GM19025 (cell line): ENCODE results near the gene IRF9.

Source experiments
- ATAC-seq: cut with Tn5 transposase; IDR thresholded peaks from one replicate; pipeline ENCODE4 v1.9.1; 2021; ENCODE audit warnings: mild to moderate bottlenecking, low read depth, moderate library complexity; ENCODE audit not compliant: unreplicated experiment

IRF9 gene

DNA sequence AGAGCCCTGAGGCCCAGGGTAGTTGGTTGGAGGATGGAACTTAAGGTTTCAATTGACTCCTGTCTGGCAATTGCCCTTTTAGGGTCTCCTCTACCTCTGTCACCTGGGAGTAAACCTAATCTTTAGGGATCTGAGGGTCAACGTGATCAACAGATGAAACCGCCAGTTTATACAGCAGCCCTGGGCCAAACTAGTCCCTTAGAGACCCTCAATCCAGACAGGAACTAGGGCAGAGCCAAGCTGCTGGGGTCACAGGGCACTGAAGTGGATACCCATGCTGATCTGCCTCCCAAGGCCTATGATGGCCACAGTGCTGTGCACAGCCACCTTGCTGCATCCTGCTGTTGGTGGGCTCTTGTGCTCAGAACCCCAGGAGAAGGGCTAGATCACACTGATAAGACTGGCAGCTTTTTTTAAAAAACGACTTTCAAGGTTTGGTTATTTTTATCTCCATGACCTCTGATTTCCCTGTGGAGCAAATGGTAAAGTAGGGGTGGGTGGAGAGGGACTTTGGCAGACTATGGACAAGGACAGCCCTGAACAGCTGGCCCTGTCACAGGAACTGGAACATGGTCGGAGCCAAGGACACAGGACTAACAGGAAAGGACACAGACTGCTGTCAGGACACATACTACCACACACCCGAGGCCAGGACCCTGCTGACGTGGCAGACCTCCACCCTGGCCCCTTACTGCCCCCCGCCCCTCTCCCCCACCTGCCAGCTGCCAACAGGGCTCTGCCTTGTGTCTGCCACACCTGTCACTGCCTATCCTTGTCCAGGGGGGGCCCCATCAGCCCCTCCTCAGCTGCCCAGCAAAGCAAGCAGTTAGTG lies 30.1 kb upstream of the IRF9 start:
- no peak for ATAC-seq

DNA sequence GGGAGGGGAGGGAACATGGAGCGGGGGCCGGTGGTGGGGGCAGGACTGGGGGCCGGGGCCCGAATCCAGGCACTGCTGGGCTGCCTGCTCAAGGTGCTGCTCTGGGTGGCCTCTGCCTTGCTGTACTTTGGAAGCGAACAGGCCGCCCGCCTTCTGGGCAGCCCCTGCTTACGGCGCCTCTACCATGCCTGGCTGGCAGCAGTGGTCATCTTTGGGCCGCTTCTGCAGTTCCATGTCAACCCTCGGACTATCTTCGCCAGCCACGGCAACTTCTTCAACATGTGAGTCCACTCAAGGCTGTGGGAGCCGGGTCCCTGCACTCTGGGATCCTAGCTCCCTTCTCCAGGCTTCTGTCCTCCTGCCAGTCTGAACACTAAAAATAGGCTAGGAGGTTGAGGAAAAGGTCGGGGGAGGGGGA lies 29.5 kb upstream of the IRF9 start:
- no peak for ATAC-seq

DNA sequence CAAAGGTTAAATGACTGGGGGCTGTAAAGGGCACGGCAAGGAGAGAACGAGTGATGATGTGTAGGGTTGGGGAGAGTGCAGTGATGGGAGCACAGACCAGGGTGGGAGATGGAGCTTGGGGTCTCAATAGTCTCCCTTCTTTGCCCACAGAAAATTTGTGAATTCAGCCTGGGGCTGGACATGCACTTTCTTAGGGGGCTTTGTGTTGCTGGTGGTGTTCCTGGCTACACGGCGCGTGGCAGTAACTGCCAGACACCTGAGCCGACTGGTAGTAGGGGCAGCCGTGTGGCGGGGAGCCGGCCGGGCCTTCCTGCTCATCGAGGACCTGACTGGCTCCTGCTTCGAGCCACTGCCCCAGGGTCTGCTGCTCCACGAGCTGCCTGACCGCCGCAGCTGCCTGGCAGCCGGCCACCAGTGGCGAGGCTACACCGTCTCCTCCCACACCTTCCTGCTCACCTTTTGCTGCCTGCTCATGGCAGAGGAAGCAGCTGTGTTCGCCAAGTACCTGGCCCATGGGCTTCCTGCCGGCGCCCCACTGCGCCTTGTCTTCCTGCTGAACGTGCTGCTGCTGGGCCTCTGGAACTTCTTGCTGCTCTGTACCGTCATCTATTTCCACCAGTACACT lies 28.9 kb upstream of the IRF9 start:
- no peak for ATAC-seq

DNA sequence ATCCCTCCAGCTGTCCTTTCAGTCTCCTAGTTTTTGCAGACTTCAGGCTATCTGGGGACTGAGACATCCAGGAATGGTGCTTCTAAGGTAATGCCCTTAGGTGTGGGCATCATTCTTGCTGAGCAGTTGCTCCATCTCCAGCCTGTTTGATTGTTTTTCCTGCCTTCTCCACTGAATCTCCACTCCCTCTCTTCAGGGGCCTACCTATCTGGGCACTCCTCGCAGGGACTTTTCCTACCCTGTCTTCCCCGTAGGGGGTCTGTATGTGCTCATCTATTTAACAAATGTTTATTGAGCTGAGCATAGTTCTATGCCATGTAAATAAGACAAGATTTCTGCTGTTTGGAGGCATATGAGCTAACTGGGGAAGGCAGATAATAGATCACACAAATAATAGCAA lies 28.1 kb upstream of the IRF9 start:
- ATAC-seq = no peak

DNA sequence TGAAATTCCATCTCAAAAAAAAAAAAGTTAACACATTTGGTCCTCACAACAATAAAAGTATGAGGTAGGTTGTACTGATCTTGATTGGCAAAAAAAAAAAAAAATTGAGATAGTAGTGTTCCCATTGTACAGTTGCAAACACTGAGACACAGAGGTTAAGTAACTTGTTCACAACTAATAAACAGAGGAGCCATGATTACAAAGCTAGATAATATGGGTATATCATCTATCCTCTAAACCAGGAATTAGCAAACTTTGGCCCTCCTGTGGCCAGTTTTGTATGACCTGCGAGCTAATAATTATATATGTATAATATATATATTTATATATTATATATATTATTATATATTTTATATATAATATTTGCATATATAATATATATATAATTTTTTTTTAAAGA lies 27.3 kb upstream of the IRF9 start:
- ATAC-seq = no peak

DNA sequence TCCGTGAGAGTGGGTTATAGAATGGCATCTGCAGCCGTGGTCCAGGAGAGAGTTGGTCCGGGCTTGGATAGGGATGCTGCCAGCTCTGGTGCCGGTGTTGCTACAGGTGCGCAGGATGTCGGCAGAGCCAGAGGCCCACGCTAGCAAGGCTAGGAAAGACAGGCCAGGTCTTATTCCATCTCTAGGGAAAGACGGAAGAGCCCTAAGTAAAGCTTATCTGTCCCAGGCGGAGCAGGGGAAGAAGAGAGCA lies 25.6 kb upstream of the IRF9 start:
- ATAC-seq = peak; percentile 2

DNA sequence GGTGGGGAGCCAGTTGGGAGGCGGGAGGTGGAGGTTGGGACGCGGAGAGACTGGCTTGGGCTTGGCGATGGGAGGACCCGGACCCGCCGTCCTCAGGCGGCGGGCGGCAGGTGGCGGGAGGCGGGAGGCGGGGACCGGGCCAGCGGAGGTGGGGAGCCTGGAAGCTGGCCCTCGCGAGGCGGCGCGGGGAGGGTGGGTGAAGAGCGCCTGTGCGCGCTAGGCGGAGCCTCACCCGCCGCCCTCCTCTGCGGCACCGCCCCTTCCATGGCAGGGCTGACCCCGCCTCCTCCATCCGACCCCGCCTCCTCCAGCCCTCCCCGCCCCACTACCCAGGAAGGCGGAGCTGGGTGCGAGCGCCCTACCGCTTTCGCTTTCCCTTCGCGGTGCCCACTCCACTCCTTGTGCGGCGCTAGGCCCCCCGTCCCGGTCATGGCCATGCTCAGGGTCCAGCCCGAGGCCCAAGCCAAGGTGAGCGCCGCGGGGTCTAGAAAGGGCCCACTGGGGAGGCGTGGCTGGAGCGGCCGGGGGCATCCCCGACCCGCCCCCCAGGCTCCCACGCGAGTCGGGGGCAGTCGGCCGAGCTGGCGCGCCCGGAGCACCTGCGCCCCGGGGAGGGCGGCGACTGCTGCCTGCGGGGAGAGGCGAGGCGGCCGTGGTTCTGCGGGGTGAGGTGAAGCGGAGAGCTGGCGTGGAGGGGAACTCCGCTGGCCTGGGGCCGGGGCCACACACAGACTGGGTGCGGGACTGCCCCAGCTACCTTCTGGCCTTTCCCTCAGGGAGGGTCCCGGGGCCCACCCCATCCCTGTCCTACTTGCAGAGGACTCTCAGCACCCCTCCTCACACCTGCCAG lies 25.0 kb upstream of the IRF9 start, which contains the start of gene PSME1:
TSS of gene PSME1 (plus strand) at position 361 of the 850 bp plus-strand sequence. CDS start at position 430, 69 bp downstream.
- ATAC-seq = peak; percentile 86

DNA sequence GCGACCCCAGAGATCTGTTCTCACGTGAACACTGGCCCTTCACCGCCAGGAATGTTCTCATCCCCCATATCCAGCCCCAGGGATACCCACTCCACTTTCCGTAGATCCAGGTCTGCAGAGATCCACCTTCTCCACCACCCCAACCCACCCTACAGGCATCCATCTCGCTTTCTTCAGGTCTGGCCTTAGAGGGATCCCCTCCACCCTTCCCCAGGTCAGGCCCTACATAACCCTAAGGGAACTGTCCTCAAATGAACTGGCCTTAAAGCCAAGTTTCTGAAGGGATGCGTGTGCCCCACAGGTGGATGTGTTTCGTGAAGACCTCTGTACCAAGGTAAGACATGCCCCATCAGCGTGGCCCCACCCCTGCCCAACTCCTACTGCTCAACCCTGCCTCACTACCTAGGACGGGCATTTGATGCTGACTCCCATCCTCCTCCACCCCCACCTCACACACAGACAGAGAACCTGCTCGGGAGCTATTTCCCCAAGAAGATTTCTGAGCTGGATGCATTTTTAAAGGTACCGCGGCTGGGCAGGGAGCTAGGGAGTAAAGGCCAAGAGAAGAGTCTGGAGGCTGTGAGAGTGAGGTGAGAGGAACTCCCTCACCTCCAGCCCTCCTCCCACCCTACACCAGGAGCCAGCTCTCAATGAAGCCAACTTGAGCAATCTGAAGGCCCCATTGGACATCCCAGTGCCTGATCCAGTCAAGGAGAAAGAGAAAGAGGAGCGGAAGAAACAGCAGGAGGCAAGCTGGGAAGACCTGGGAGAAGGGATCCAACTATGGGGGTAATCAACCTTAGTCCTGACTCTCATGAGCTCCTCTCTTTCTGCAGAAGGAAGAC lies 24.2 kb upstream of the IRF9 start:
- no peak for ATAC-seq

DNA sequence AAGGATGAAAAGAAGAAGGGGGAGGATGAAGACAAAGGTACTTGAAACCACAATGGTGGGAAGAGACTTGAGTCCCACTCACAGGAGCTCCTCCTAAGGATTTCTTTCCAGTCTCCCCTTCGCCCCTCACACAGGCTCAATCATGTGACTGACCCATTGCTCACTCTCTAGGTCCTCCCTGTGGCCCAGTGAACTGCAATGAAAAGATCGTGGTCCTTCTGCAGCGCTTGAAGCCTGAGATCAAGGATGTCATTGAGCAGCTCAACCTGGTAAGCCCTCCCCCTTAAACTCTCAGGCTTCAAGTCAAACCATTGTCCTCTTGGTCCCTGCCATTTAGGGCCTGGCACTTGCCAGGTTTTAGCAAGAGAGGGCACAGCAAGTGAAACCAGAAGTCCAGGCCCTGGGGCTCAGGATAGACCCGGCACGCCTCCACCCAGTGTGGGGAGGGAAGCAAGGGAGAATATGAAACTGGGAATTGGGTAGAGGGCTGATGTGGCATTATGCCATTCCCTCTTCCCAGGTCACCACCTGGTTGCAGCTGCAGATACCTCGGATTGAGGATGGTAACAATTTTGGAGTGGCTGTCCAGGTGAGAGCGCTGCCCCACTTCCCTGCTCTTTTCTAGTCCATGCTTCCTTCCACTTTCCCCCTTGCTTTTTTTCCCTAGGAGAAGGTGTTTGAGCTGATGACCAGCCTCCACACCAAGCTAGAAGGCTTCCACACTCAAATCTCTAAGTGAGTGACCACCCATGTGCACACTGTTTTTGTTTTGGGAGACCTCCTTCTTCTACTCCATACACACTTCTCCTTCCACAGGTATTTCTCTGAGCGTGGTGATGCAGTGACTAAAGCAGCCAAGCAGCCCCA lies 23.3 kb upstream of the IRF9 start:
- no peak for ATAC-seq

DNA sequence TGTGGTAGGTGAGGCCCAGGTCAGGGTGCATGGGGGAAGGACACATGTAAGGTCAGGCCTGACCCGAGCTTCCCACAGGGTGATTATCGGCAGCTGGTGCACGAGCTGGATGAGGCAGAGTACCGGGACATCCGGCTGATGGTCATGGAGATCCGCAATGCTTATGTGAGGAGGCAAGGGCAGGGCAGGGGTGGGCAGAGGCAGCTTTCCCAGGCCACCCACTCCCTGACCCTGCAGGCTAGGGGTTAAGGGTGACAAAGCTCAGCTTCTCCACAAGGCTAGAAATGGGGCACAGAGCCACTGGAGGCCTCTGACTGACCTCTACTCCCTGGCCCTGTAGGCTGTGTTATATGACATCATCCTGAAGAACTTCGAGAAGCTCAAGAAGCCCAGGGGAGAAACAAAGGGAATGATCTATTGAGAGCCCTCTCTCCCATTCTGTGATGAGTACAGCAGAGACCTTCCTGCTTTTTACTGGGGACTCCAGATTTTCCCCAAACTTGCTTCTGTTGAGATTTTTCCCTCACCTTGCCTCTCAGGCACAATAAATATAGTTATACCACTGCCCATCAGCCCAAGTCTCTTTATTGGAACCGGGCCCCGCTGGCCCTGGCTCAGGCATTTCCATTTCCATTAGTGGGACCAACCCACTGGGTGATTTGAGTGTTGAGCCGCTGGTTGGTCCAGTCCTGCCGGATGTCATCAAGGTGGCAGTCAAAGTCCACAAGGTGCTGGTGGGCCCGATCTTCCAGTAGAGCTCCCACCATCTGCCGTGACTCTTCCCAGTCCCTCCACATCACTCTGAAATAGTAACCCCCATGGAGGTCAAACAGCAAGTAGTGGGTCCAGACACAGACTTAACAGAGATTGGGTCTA lies 22.4 kb upstream of the IRF9 start:
- no peak for ATAC-seq

DNA sequence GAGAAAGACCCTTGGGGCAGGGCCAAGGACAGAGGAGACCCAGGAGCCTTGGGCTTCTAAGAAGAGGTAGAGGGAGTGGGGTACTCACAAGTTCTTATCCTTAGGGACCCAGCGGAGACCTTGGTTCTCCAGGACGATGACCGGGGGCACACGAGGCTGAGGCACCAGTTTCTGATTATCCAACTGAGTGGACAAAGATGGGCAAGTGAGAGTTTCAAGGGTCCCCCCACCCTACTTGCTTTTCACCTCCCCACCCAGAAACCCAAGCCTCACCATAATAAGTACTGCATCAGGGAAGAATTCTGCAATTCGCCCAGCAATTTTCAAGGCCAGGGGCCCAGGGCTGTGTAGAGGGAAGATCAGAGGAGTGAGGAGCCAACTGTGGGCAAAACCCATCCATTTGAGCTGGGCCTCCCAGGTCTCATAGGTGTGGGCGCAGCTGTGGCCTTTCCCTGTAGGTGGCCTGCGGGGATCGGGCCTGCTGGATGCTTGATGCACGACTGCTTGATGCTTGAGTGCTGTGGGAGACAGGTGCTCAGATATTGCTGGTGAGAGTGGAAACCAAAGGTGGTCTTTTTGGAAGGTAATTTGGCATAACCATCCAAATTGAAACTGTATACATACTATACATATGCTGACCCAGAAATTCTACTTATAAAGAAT lies 21.7 kb upstream of the IRF9 start:
- ATAC-seq = no peak

DNA sequence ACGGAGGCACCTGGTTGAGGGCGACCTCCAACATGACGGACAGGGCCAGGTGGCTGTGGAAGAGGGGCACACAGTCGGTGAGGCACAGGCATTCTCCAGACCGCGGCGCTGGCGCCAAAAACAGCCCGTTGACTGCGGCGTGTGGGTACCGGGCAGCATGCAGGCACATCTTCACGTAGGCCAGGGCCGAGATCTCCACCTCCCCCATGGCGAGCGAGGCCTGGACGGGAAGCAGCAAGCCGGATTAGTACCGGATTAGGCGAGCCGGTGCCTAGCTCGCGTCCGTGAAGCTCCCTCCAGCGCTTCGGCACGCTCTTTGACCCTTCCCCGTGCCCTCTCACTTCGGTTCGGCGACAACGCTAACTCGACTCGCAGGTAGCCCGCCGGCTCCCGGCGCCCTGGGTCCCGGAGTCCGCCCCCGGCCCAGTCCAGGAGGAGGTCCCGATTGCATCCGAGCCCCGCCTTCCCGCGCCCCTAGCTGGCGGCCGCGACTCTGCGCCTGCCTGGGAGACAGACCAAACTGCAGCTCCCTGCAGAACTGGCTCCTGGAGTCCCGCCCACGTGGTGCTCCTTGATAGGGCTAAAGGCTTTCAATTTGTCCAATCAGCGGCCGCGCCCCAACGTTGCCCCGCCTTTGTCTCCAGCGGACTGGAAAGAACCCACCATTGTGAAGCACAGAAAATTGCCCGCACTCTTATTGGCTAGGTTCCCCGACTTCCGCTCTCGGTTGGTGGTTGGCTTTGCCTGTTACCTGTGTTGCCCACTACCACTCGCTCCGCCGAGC lies 19.8 kb upstream of the IRF9 start, which contains the start of gene EMC9:
TSS of gene EMC9 (minus strand) at position 495 of the 784 bp plus-strand sequence. CDS start at position 208, 287 bp downstream.
- peak; percentile 90 for ATAC-seq

DNA sequence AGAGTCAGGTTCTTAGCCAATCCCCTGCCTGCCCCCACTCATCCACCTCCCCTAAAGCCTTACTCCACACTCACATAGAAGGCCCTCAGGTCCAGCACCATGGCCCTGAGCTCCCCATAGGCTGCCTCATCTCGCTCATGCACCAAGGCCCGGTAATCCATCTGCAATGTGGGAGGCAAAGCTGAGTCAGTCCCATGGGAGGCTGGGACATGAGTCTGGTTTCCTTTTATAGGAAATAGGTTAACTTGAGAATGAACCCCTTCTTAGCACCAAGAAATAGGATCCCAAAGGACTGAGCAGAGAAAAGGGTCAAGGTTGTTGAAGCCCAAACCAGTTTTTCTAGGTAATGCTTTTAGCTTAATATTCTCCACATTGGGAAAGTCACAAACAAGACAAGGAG lies 17.6 kb upstream of the IRF9 start:
- ATAC-seq = no peak

DNA sequence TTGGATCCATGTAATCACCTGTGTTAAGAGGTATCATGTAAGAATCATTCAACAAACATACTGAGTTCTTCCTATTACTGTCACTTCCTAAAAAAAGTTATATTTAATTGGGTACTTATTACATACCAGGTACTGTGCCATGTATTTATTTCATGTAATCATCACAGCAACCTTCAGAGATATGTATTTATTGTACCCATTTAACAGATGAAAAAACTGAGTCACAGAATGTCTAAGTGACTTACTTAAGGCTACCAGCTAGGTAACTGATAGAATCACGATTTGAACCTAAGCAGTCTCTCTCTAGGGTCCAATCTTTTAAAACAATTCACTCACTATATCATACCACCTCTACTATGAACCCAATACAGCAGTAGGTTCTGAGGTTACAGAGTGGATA lies 16.6 kb upstream of the IRF9 start:
- no peak for ATAC-seq

DNA sequence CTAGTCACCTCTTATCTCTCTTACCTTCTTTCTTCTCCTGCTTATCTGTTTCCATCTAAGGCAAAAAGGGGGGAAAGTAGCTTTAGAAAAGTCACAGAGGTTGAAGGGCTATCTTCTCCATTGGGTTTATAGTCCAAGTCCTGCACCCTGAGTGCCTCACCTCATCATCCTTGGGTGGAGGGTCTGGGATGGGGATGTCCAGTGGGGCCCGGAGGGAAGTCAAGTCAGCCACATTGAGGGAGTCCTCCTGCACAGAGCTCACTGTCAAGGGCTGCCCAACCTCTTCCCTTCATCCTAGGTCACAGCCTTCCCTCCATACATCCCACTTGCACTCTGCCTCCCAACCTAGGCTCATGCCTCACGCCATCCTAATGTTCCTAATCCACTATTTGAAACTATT lies 15.8 kb upstream of the IRF9 start:
- ATAC-seq = no peak

DNA sequence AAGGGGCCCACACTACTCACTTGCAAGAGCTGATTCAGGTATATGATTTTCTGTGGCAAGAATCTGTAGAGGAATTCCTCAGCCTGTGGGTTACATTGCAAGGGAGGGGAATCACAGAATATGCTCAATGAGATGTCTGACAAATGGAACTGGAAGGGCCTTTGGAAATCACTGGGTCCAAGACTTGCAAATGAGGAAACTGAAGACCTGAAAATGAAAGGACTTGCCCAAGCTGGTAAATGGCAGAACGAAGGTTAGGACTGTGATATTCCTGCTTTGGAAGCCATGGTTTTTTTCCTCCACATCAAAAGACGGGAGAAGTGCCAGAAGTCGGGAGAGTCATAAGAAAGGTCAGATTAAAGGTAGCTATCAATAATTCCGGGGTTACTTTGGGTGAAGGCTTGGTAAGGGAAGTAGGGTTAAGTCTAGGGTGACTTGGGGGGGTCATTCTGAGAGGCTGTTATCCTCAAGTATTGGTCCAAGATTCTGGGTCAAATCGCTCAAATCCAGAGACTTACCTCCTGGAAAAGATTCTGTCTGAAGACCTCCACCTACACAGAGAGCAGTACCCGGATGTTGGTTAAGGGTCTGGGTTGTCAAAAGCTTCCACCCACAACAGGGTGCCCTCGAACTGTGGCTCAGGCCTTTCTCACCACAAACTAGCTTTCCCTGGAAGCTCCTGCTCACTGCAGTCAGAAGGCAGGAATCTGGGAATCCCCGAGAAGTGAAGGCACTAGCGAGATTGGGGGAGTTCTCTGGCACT lies 15.2 kb upstream of the IRF9 start:
- ATAC-seq = no peak
